ENCODE results near the gene MKI67. TPM values are rescaled to one million over a fixed set of nuclear protein-coding genes. Genes with fewer than 3 reads are reported as not detected.

MKI67 gene
- total and polyA plus RNA-seq, 10 of the 15 experiments (the other 5 are each of a cell fraction or from before 2014, with no cell fraction given): 22.3 to 183 (median 82.9) TPM

GRCh38 chr10:128092454-128092853 is 33.8 kb downstream of the MKI67 start:
- Histone ChIP-seq H3K4me1 (ENCODE audit: control insufficient read depth, insufficient read depth, low read length) (no peaks in the 10 kb centered on the region), H3K79me2 (ENCODE audit: control insufficient read depth, insufficient read depth, low read length) (no peaks in the 10 kb centered on the region), H3K36me3 (ENCODE audit: control insufficient read depth in 2 of 2, insufficient read depth in 2 of 2, low read length in 1 of 2) (peaks cover 2 to 7% of the 10 kb centered on the region in 2 experiments; a peak in 3 of 4 replicates), H3K4me3 (no peak overlapping the region), H4K20me1 (ENCODE audit: control insufficient read depth, insufficient read depth) (no peaks in the 10 kb centered on the region), H2AFZ (ENCODE audit: control insufficient read depth, low read depth, low read length) (no peak overlapping the region), H3K9ac (ENCODE audit: control insufficient read depth, insufficient read depth, low read length) (no peak overlapping the region), H3K27me3 (replicated peaks in 1 of 2; ENCODE audit: control insufficient read depth in 2 of 2, insufficient read depth in 2 of 2, low read length in 1 of 2) (no peaks in the 10 kb centered on the region), H3K4me2 (ENCODE audit: control insufficient read depth, insufficient read depth) (no peak overlapping the region), H3K9me3 (replicated peaks; ENCODE audit: control insufficient read depth, insufficient read depth, low read length) (no peaks in the 10 kb centered on the region), H3K27ac (ENCODE audit: control insufficient read depth, insufficient read depth) (no peak overlapping the region)
- DNase-seq (ENCODE audit: low read depth, low spot score) (no peak), FAIRE-seq (no peak), ATAC-seq (no peak)
- RAD21 ChIA-PET (ENCODE audit: unreplicated experiment): no interaction called here
- SMC1A ChIA-PET (ENCODE audit: uncharacterized antibody, unreplicated experiment): interaction anchor here (0.5 kb wide), 1 partner anchor 600 kb away, joined by 4 read pairs; no protein-coding TSS in a partner anchor
- WGBS (ENCODE audit: insufficient coverage, insufficient replicate concordance, low lambda C conversion rate, missing lambda C conversion rate): 61% methylated on average over 3 of the region's 3 CpGs
- no TSS peak for BruUV-seq (replicated peaks)
- CTCF ChIA-PET: no interaction called here
- POLR2A ChIA-PET: no interaction called here
- intact Hi-C loops (cut with micrococcal nuclease; ENCODE audit: unreplicated experiment): no loop called here
- TF ChIP-seq SREBF1 (IDR thresholded peaks at IDR 0.05; ENCODE audit: low read length) (no peak), BCLAF1 (IDR thresholded peaks at IDR 0.05) (no peak), KLF5 (IDR thresholded peaks at IDR 0.05; ENCODE audit: partially characterized antibody) (no peak), CUX1 (IDR thresholded peaks at IDR 0.05; ENCODE audit: insufficient replicate concordance, low read depth, low read length) (no peak), ELK1 (IDR thresholded peaks at IDR 0.05; ENCODE audit: low read depth, low read length) (no peak), NR2F1 (conservative IDR thresholded peaks at IDR 0.05) (no peak), BHLHE40 (IDR thresholded peaks at IDR 0.05; ENCODE audit: borderline replicate concordance in 1 of 2, low read depth in 2 of 2, low read length in 1 of 2) (no peak), EP300 (IDR thresholded peaks at IDR 0.05; ENCODE audit: borderline replicate concordance in 1 of 2, control insufficient read depth in 1 of 2, low read depth in 2 of 2, low read length in 2 of 2) (no peak)
- in situ Hi-C loops (cut with MboI): no loop called here
